Coronary artery (tissue), 2 donors: ENCODE measurements around the gene BCL6.

ENCODE experiments used
- DNase-seq: peaks from one replicate; pipeline ENCODE4 v3.0.0-alpha.2; 2017; ENCODE audit warnings: low spot score
- H3K27ac ChIP-seq, 2 donors: fragments of 200-600 bp; sonication (generic); one replicate each; pipeline ENCODE4 v1.5.1; 2016 to 2019
- H3K4me3 ChIP-seq: fragments of 200-600 bp; sonication (generic); 2 replicates; pipeline ENCODE4 v1.5.1; 2016; ENCODE audit warnings: mild to moderate bottlenecking, moderate library complexity
- TF ChIP-seq, protein P1 (sequence below): fragments of 200-600 bp; sonication (generic); IDR thresholded peaks from one replicate; pipeline ENCODE4 v1.5.1; 2019; ENCODE audit warnings: antibody characterized with exemption

BCL6 gene

GRCh38 chr3:187741403-187742350, 3.6 kb downstream of the BCL6 start:
- H3K27ac ChIP-seq: peak overlapping the region; percentile 96 to 99
- no peak for DNase-seq
- TF ChIP-seq, protein P1, sequence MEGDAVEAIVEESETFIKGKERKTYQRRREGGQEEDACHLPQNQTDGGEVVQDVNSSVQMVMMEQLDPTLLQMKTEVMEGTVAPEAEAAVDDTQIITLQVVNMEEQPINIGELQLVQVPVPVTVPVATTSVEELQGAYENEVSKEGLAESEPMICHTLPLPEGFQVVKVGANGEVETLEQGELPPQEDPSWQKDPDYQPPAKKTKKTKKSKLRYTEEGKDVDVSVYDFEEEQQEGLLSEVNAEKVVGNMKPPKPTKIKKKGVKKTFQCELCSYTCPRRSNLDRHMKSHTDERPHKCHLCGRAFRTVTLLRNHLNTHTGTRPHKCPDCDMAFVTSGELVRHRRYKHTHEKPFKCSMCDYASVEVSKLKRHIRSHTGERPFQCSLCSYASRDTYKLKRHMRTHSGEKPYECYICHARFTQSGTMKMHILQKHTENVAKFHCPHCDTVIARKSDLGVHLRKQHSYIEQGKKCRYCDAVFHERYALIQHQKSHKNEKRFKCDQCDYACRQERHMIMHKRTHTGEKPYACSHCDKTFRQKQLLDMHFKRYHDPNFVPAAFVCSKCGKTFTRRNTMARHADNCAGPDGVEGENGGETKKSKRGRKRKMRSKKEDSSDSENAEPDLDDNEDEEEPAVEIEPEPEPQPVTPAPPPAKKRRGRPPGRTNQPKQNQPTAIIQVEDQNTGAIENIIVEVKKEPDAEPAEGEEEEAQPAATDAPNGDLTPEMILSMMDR: peak; percentile 63
- peak overlapping the region; percentile 84 for H3K4me3 ChIP-seq

- peak; percentile 85 for DNase-seq
Measured at GRCh38 chr3:187740421-187741399, 4.6 kb downstream of the BCL6 start.

DNA sequence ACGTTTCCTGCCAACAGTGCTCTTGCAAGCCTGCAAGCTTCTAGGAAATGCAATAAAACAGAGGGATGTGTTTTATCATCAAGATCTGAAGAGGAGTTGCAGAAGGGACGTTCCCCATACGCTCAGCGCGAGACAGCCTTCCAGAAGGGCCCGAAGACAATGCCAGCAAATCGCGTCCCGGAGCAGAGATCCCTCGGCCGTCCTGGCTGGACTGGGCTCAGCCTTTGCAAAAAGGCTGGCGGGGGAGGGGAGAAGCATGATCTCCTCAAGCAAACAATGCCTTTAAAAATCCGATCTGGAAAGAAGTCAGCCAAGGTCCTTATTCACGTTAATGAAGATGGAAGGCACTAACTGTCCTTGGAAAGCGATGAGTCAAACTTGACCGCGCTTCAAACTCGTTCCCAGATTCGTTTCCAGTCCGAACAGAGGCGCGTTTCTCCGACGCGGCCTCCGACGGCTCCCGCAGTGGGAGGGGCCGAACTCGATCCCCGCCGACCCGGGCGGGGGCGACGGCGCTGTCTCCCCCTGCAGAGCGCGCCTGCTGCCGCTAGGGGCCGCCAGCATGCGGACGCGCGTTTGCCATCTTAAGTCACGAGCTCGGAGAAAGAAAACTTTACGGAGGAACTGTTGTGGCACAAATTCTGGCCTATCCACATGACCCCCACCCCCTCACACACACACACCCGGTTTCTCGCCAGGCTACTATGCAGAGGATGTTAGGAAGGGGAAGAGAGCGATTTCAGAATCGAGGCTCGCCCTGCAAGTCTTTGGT, 5.5 kb downstream of the BCL6 start:
- TF ChIP-seq, protein P1: peak; percentile 92
- peak; percentile 91 for DNase-seq
- H3K27ac ChIP-seq: peak overlapping the region; percentile 96 to 99
- H3K4me3 ChIP-seq: peak overlapping the region; percentile 84

More at GRCh38 chr3:187740421-187741399, 4.6 kb downstream of the BCL6 start:
- peak overlapping the region; percentile 84 for H3K4me3 ChIP-seq
- TF ChIP-seq, protein P1: peak; percentile 89
- peak overlapping the region; percentile 96 to 99 for H3K27ac ChIP-seq

- TF ChIP-seq, protein P1: peak; percentile 8
- Histone ChIP-seq H3K27ac (peak overlapping the region; percentile 96 to 99), H3K4me3 (peak overlapping the region; percentile 84)
- peak; percentile 86 for DNase-seq
Measured at GRCh38 chr3:187739094-187739560, 6.1 kb downstream of the BCL6 start.

- DNase-seq: peak; percentile 96
- Histone ChIP-seq H3K27ac (peak overlapping the region; percentile 96 to 99), H3K4me3 (peak overlapping the region; percentile 84)
- TF ChIP-seq, protein P1: peak; percentile 64
Measured at GRCh38 chr3:187738331-187739093, 6.8 kb downstream of the BCL6 start.

- peak overlapping the region; percentile 84 for H3K4me3 ChIP-seq
- no peak for DNase-seq
- peak overlapping the region; percentile 96 to 99 for H3K27ac ChIP-seq
- TF ChIP-seq, protein P1: no peak
Measured at GRCh38 chr3:187738071-187738330, 7.3 kb downstream of the BCL6 start.
